GM23248 (cell line): Measurements from ENCODE around the gene NEDD4L.

ENCODE experiments used
- EZH2 ChIP-seq: fragments of 200-600 bp; sonication (generic); IDR thresholded peaks from 2 replicates; pipeline ENCODE4 v1.6.1; 2018; ENCODE audit warnings: antibody characterized with exemption, mild to moderate bottlenecking; ENCODE audit not compliant: insufficient read depth, poor library complexity, severe bottlenecking
- EZH2phosphoT487 ChIP-seq: fragments of 200-600 bp; sonication (generic); IDR thresholded peaks from 2 replicates; pipeline ENCODE4 v1.6.1; 2018; ENCODE audit warnings: antibody characterized with exemption, moderate library complexity, mild to moderate bottlenecking, low read depth; ENCODE audit not compliant: insufficient read depth

DNA sequence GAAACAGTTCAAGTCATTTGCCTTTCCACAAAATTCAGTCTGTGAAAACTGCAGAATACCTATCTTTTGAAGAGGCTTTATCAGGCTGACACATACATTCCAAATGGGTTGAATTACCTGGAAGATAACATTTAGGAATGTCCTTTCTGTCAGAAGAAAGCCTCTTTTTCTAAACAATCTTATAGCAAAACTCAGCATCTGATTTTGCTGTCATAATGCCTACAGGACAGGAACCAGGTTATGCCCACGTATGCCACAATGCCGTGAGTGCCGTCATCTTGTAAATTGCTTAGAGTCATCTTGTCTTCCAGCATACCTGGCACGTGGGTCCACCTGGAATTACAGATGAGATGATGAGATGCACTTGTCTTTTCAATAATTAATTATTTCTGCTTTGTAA is 309.6 kb downstream of the NEDD4L start:
- TF ChIP-seq EZH2phosphoT487 (no peak), EZH2 (no peak)
